ENCODE data around the gene ZBTB33.

DNA sequence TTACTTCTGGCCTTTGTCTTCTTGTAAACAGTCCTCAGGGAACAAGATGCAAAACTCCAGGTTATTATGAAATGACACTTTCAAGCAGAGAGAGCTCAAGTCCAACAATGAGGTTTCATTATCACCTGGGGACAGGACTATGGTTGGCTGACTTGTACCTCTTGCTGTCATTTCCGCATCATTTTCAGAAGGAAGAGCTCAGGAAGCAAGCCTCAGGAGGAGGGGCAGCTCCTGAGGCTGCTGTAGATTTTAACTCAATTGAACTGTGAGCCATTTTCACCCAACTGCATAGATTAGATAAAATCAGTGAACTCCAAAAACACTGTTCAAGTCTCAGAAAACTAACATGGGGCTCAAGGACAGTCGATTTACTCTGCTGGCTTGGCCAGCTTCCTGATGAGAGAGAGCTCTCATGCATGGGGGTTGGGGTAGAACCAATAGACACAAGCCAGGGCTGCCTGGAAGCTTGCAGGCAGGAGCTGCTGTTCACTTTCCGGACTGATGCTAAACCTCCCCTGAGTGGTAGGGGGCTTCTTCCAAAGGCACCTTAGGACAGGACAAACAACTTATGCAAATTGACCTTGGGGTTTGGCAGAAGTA lies 37.0 kb downstream of the ZBTB33 start:
- TF ChIP-seq, protein P1, sequence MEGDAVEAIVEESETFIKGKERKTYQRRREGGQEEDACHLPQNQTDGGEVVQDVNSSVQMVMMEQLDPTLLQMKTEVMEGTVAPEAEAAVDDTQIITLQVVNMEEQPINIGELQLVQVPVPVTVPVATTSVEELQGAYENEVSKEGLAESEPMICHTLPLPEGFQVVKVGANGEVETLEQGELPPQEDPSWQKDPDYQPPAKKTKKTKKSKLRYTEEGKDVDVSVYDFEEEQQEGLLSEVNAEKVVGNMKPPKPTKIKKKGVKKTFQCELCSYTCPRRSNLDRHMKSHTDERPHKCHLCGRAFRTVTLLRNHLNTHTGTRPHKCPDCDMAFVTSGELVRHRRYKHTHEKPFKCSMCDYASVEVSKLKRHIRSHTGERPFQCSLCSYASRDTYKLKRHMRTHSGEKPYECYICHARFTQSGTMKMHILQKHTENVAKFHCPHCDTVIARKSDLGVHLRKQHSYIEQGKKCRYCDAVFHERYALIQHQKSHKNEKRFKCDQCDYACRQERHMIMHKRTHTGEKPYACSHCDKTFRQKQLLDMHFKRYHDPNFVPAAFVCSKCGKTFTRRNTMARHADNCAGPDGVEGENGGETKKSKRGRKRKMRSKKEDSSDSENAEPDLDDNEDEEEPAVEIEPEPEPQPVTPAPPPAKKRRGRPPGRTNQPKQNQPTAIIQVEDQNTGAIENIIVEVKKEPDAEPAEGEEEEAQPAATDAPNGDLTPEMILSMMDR (IDR thresholded peaks at IDR 0.05): no peak
- TF ChIP-seq POLR2A (IDR thresholded peaks at IDR 0.05) (no peak), EP300 (IDR thresholded peaks at IDR 0.05) (no peak), POLR2AphosphoS5 (IDR thresholded peaks at IDR 0.05) (no peak)

All from stomach (tissue), 4 donors.